Fibroblast of the aortic adventitia (primary cell): ENCODE results near the gene SLC44A5. TPM values are rescaled to one million over a fixed set of nuclear protein-coding genes. Genes with fewer than 3 reads are reported as not detected.

Experiments used
- DNase-seq: peaks from one replicate; pipeline ENCODE4 v3.0.0-alpha.2; 2010; ENCODE audit warnings: low read depth
- H3K4me3 ChIP-seq: 2 replicates; pipeline ENCODE4 v1.5.1; 2011; ENCODE audit warnings: low read depth, mild to moderate bottlenecking, control low read depth, low read length, moderate library complexity
- total RNA-seq: library from RNA; depleted of rRNA; stranded (reverse); fragments of >200 nt; gene quantifications from 2 replicates; pipeline ENCODE4 v1.2.3, GENCODE V29; 2012; ENCODE audit warnings: low replicate concordance
- TF ChIP-seq, protein P1 (sequence below): IDR thresholded peaks from 2 replicates; pipeline ENCODE4 v1.5.1; 2011; ENCODE audit warnings: mild to moderate bottlenecking, low read length, control low read depth, inconsistent platforms; ENCODE audit not compliant: insufficient read depth

Gene SLC44A5
- total RNA-seq, 1 donor, result 0.45 TPM

DNA sequence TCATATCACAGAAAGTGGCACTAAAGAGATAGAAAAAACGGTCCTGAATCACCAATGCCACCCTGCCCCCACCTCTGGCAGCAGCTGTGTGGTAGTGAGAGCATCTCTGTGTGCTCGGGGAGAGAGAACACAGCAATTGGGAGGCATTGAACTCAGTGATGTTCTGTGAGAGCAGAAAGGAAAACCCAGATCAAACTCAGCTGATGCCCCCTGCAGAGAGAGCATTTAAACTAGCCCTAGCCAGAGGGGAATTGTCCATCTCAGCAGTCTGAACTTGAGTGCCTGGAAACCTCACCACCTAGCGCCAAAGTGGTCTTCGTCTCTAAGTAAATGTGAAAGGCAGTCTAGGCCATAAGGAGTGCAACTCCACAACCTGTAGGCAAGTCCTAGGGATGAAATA, 21.3 kb downstream of the SLC44A5 start:
- no peak for DNase-seq
- H3K4me3 ChIP-seq, result no peak overlapping the region
- TF ChIP-seq, protein P1, sequence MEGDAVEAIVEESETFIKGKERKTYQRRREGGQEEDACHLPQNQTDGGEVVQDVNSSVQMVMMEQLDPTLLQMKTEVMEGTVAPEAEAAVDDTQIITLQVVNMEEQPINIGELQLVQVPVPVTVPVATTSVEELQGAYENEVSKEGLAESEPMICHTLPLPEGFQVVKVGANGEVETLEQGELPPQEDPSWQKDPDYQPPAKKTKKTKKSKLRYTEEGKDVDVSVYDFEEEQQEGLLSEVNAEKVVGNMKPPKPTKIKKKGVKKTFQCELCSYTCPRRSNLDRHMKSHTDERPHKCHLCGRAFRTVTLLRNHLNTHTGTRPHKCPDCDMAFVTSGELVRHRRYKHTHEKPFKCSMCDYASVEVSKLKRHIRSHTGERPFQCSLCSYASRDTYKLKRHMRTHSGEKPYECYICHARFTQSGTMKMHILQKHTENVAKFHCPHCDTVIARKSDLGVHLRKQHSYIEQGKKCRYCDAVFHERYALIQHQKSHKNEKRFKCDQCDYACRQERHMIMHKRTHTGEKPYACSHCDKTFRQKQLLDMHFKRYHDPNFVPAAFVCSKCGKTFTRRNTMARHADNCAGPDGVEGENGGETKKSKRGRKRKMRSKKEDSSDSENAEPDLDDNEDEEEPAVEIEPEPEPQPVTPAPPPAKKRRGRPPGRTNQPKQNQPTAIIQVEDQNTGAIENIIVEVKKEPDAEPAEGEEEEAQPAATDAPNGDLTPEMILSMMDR, result no peak

DNA sequence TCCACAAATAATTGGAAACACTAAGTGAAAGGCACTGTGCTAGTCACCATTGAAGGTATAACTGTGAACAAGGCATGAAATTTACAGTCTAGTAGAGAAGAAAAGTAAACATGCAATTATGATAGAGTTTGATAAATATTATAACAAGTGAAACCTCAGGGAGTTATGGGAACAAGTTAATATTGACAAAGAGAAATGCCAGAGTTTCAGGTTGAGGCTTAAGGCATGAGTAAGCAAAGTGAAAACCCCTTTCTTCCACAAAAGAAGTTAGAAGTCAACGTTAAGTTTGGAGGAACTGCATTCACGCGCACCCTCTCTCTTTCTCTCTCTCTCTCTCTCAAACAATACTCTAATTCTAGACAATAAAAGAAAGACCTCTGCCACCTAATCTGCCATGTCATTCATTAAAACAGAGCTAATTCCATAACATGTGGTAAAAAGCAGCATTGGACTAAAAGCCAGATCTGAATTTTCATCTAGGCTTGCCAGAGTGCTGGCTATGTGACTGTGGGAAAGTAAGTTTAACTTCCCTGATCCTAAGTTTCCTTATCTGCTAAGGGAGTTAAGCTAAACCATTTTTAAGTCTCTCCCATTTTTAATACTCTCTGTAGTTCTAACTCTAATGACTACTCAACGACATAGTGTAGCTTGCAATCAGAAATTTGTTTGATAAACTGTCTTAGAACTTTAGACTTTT, 22.0 kb downstream of the SLC44A5 start:
- no peak for DNase-seq
- no peak overlapping the region for H3K4me3 ChIP-seq
- TF ChIP-seq, protein P1, result no peak

DNA sequence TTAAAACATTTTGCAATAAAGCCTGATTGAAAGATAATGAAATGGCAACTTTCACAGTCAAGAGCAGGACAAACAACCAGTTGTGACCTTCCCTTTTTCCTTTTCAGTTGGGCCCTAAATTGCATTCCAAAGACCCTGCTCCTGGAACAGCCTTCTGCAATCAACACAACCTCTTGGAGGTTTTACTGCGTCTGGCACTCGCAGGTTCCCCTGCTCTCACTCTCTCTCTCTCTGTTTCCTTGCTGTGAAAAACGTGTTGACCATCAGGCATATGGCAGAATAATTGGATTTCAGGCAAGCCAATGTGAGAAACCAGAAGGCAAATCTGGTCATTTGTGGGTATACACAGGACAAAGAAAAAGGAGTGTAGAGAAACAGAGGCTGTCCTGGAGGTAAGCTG, 23.2 kb downstream of the SLC44A5 start:
- no peak for DNase-seq
- no peak overlapping the region for H3K4me3 ChIP-seq
- TF ChIP-seq, protein P1, result no peak

DNA sequence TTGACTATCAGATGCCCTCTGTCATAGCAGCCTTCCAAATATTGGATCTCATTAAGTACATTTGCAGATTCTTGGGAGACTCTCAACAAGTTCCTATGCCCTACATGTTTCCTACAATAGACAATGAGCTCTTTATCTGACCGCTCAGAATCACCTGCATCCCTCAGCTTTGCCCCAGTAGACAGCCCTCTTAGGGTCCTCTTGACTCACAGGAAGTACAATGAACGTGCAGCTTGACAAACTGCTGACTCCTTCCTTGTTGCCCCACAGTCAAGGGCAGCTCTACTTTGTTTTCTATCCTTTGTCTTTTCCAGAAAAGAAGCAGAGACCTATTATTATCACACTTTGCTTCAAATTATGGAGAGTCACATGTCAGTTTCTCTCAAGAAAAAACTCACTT, 27.6 kb downstream of the SLC44A5 start:
- TF ChIP-seq, protein P1, result no peak
- no peak for DNase-seq
- no peak overlapping the region for H3K4me3 ChIP-seq

DNA sequence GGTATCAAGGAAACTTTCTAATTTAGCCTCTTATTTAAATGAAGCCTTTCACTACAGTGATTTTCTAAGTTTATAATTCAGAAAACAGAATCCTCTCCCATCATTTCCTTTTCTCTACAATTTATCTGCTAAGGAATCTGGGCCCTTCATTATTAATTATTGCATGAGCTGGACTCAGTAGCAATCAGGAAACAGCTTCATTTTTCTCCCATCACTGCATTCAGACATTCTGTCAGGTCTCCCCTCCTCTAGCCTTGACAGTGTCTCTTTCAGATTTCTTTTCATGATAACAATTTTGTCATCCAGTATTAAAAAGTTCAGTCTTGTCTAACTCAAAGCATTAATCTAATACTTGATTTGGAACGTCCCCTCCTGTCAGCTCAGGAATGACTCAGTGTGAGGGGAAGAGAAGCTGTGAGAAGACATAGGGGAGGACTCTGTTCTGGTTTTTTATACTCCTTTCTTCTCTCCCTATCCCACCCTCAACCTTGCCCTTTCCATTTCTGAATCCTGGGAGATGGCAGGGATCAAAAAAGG, 28.1 kb downstream of the SLC44A5 start:
- TF ChIP-seq, protein P1, result no peak
- DNase-seq, result peak; percentile 4
- H3K4me3 ChIP-seq, result no peak overlapping the region

DNA sequence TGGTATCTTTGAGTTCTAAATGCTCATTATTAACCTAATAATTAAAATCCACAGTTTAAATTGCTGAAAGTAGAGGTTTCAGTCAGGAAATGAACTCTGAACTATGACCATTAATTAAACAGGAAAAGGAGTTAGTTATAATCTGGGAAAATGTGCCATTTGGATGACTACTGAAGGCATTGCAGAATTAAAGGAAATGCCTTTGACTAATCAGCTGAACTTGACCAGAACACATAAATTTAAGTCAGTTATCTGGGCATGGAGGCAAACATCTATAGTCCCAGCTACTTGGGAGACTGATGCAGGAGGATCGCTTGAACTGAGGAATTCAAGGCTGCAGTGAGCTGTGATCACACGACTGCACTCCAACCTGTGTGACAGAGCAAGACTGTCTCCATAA, 31.9 kb downstream of the SLC44A5 start:
- DNase-seq, result no peak
- TF ChIP-seq, protein P1, result no peak
- H3K4me3 ChIP-seq, result no peak overlapping the region
